Right lobe of liver (tissue), 6 donors: ENCODE data around the gene DCP1A. TPM values are rescaled to one million over a fixed set of nuclear protein-coding genes. Genes with fewer than 3 reads are reported as not detected.

Experiments
- ATAC-seq, 4 donors: fragments of 200-7000 bp; cut with Tn5 transposase; one replicate each; pipeline ENCODE4 v1.9.1; 2020; ENCODE audit warnings: mild to moderate bottlenecking in 4 of 4, moderate library complexity in 4 of 4
- DNase-seq, 3 donors: peaks; one replicate each; pipeline ENCODE4 v3.0.0-alpha.2; 2020
- H3K27ac ChIP-seq, 3 donors: fragments of 200-600 bp; one replicate each; pipeline ENCODE4 v1.8.0; 2022
- H3K27me3 ChIP-seq, 2 donors: fragments of 200-600 bp; one replicate each; pipeline ENCODE4 v1.8.0; 2022
- H3K36me3 ChIP-seq, 4 donors: fragments of 200-600 bp; sonication (generic) in 1 of 4; one replicate each; pipeline versions ENCODE4 v1.5.1 to v1.8.0; 2017 to 2022; ENCODE audit warnings: control low read depth in 1 of 4
- H3K4me1 ChIP-seq, 4 donors: fragments of 200-600 bp; sonication (generic) in 1 of 4; one replicate each; pipeline versions ENCODE4 v1.5.1 to v1.8.0; 2017 to 2022; ENCODE audit warnings: control low read depth in 1 of 4
- H3K4me3 ChIP-seq, 3 donors: fragments of 200-600 bp; one replicate each; pipeline ENCODE4 v1.8.0; 2022
- H3K9me3 ChIP-seq, 4 donors: fragments of 200-600 bp; sonication (generic) in 1 of 4; one replicate each; pipeline versions ENCODE4 v1.5.1 to v1.8.0; 2017 to 2022; ENCODE audit warnings: control low read depth in 1 of 4
- CTCF ChIP-seq, 4 donors: fragments of 200-600 bp in 3 of 4; fragments of 450-650 bp in 1 of 4; IDR thresholded peaks; one replicate each; pipeline versions ENCODE4 v1.5.1 to v1.8.0; 2016 to 2022; ENCODE audit warnings: antibody characterized with exemption in 4 of 4, mild to moderate bottlenecking in 2 of 4
- POLR2A ChIP-seq: fragments of 450-650 bp; IDR thresholded peaks from one replicate; pipeline ENCODE4 v1.6.1; 2017; ENCODE audit warnings: antibody characterized with exemption, mild to moderate bottlenecking
- whole genome bisulfite sequencing: methylation state at CpG from one replicate; pipeline ENCODE4 v1.1.6; 2018; ENCODE audit warnings: low coverage, low lambda C conversion rate; ENCODE audit not compliant: insufficient coverage; ENCODE audit errors: missing lambda C conversion rate; 5-methylcytosine and 5-hydroxymethylcytosine counted together
- intact Hi-C, 2 donors: fragments of 100-400 bp; cut with DNase I; formaldehyde crosslinking; loops; one replicate each; pipeline versions ENCODE4 v1.11.2 to v1.14.1; 2022
- total RNA-seq, 6 experiments: library from RNA; depleted of rRNA in 2 of 6; stranded (reverse); fragments of >200 nt in 2 of 6; fragmentation: NEBNext Ultra II Directional in 3 of 6; extraction: Animal tissue kit (Norgen Biotek cat#: 25700) in 3 of 6; gene quantifications; one replicate each; pipeline versions ENCODE4 v1.1.0 to v1.2.4, GENCODE V29; 2016 to 2023
- donor health status: DM: no; HTN: yes; CAD: no.
- donor health status: DM: no; HTN: no; CAD: no.
- donor health status: DM: no; HTN: no; CAD: no.
- donor health status: DM: no; HTN: yes; CAD: no.
- donor health status: DM: no; HTN: yes; CAD: no.

Gene DCP1A
- total RNA-seq, 6 experiments from 2014 or later = 5.7 to 12.1 (median 7.1) TPM

- no peak overlapping the region for H3K4me3 ChIP-seq
- ATAC-seq (no peak), DNase-seq (no peak)
- intact Hi-C loops = no loop called here
- TF ChIP-seq POLR2A = no peak
- TF ChIP-seq CTCF (IDR thresholded peaks at IDR 0.05) = no peak
- H3K4me1 ChIP-seq = peaks cover 0 to 15% (median 4%) of the 10 kb centered on the region in 4 donors
- no peaks in the 10 kb centered on the region for H3K36me3 ChIP-seq
- H3K9me3 ChIP-seq = no peaks in the 10 kb centered on the region
- H3K27me3 ChIP-seq = no peaks in the 10 kb centered on the region
- H3K27ac ChIP-seq = no peak overlapping the region
- 76% methylated on average over 5 of the region's 8 CpGs for WGBS
These were observed 88.5 kb downstream of the DCP1A start for GRCh38 chr3:53258600-53259426.

GRCh38 chr3:53257465-53257864 lies 89.9 kb downstream of the DCP1A start:
- TF ChIP-seq CTCF (IDR thresholded peaks at IDR 0.05) = no peak
- TF ChIP-seq POLR2A = no peak
- ATAC-seq = no peak
- no peak overlapping the region for H3K4me3 ChIP-seq
- no peaks in the 10 kb centered on the region for H3K9me3 ChIP-seq
- no peaks in the 10 kb centered on the region for H3K27me3 ChIP-seq
- H3K4me1 ChIP-seq = peaks cover 0 to 26% (median 7%) of the 10 kb centered on the region in 4 donors
- no peak overlapping the region for H3K27ac ChIP-seq
- no peaks in the 10 kb centered on the region for H3K36me3 ChIP-seq
- DNase-seq = peak in 1 of 3 donors; percentile 45
- intact Hi-C loops = no loop called here
- no CpG with 5 or more reads among the region's 4 CpGs for WGBS

- DNase-seq = no peak
- Histone ChIP-seq H3K4me1 (peaks cover 0 to 34% (median 7%) of the 10 kb centered on the region in 4 donors), H3K27ac (no peak overlapping the region), H3K9me3 (no peaks in the 10 kb centered on the region), H3K36me3 (no peaks in the 10 kb centered on the region), H3K4me3 (no peak overlapping the region), H3K27me3 (no peaks in the 10 kb centered on the region)
- TF ChIP-seq POLR2A (no peak), CTCF (IDR thresholded peaks at IDR 0.05) (no peak)
- 76% methylated on average over 5 of the region's 5 CpGs for WGBS
- ATAC-seq = no peak
- intact Hi-C loops = no loop called here
These were observed 90.7 kb downstream of the DCP1A start for GRCh38 chr3:53256704-53257055.

- H3K4me3 ChIP-seq = peak within 1 kb of the TSS; percentile 76 to 98 (median 86)
- H3K4me1 ChIP-seq = peaks cover 0 to 40% (median 10%) of the 10 kb centered on the region in 4 donors
- WGBS = 26% methylated on average over 11 of the region's 66 CpGs
- TF ChIP-seq POLR2A (peak; percentile 79), CTCF (IDR thresholded peaks at IDR 0.05) (no peak)
- peak; percentile 85 to 92 (median 86) for ATAC-seq
- peak within 1 kb of the TSS; percentile 58 to 84 (median 83) for H3K27ac ChIP-seq
- no peaks in the 10 kb centered on the region for H3K36me3 ChIP-seq
- intact Hi-C loops = no loop called here
- no peaks in the 10 kb centered on the region for H3K27me3 ChIP-seq
- H3K9me3 ChIP-seq = no peaks in the 10 kb centered on the region
- DNase-seq = peak; percentile 91 to 93 (median 93)
These were observed 91.3 kb downstream of the DCP1A start, which contains the start of gene TKT for GRCh38 chr3:53255775-53256703. TSS of gene TKT (minus strand) at chr3:53256022. CDS start at chr3:53255942, 80 bp downstream.
